ENCODE data around the gene KLHDC7B. TPM values are rescaled to one million over a fixed set of nuclear protein-coding genes. Genes with fewer than 3 reads are reported as not detected.
A peak's percentile ranks its signal among the peaks of the same experiment; 100 is the strongest.

KLHDC7B gene
- total RNA-seq, 6 donors from 2014 or later: 0.39 to 1.5 (median 0.81) TPM; not detected in 2

DNA sequence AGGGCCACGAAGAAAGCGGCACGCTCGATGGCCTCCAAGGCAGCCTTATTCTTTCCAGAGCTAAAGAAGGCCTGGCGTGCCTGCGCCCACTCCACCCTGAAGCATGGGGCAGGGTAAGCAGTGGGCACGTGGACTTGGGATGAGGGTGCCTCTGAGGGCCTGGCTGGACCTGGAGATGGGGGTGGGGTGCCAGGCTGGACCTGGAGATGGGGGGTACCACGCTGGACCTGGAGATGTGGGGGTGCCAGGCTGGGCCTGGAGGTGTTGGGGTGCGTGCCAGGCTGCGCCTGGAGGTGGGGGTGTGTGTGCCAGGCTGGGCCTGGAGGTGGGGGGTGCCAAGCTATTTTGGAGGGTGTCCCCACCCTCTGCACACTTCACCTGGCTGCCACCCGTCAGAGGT, 27.3 kb downstream of the KLHDC7B start:
- H3K9me3 ChIP-seq: no peaks in the 10 kb centered on the region
- H3K4me1 ChIP-seq: peaks cover under 1 to 6% (median 1%) of the 10 kb centered on the region in 4 donors
- TF ChIP-seq EP300 (IDR thresholded peaks at IDR 0.05): no peak
- no peak for TF ChIP-seq POLR2A (IDR thresholded peaks at IDR 0.05)
- no peak for TF ChIP-seq POLR2AphosphoS5 (IDR thresholded peaks at IDR 0.05)
- TF ChIP-seq, protein P1, sequence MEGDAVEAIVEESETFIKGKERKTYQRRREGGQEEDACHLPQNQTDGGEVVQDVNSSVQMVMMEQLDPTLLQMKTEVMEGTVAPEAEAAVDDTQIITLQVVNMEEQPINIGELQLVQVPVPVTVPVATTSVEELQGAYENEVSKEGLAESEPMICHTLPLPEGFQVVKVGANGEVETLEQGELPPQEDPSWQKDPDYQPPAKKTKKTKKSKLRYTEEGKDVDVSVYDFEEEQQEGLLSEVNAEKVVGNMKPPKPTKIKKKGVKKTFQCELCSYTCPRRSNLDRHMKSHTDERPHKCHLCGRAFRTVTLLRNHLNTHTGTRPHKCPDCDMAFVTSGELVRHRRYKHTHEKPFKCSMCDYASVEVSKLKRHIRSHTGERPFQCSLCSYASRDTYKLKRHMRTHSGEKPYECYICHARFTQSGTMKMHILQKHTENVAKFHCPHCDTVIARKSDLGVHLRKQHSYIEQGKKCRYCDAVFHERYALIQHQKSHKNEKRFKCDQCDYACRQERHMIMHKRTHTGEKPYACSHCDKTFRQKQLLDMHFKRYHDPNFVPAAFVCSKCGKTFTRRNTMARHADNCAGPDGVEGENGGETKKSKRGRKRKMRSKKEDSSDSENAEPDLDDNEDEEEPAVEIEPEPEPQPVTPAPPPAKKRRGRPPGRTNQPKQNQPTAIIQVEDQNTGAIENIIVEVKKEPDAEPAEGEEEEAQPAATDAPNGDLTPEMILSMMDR (IDR thresholded peaks at IDR 0.05): no peak
- no peak for DNase-seq
- ATAC-seq (ENCODE audit: low FRiP score in 2 of 2): no peak
- no peak overlapping the region for H3K4me3 ChIP-seq
- no peak overlapping the region for H3K27ac ChIP-seq
- WGBS, 2 donors: 94 to 100% methylated on average over 5 to 8 of the region's 11 CpGs
- peaks cover 4 to 37% (median 12%) of the 10 kb centered on the region in 4 donors for H3K36me3 ChIP-seq
- H3K27me3 ChIP-seq: no peaks in the 10 kb centered on the region

DNA sequence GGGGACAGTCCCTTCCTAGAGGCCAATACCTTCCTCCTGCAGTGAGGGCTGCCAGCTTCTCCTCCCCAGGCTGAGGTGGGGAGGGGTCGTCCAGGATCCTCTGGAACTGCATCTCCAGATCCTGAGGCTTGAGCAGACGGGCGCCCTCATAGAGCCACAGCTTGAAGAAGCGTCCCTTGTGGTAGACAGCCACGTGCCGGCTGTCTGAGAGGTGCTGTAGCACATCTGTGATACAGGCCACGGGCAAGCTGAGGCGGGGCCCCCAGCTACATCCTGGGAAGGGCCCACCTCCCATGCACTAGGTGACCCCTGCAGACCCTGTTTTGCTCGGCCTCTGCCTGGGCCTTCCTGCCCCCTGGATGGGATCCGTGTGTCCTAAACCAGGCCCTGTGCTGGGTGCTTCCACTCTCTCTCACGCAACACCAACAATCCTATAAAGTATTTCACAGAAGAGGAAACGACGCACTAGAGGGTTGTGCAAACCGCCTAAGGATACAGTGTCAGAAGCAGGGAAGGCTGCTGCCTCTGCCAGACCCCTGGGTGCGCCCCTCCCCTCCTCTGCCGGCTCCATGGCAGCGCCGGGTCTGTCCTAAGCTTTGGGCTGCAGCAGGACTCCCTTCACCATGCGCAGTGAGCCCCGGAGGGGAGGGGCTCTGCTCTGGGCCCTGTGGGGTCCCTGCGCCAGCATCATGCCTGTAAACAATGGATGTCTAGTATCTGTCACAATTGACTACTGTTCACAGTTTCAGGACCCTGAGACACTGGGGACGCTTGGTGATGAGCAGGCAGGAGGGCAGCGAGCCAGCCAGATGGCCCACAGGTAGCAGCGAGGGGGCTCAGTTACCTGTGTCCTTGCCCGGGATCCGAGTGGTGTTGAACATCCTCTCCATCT, 28.0 kb downstream of the KLHDC7B start:
- Histone ChIP-seq H3K27ac (no peak overlapping the region), H3K36me3 (peaks cover 4 to 32% (median 12%) of the 10 kb centered on the region in 4 donors), H3K4me1 (peaks cover 8 to 14% (median 9%) of the 10 kb centered on the region in 4 donors), H3K4me3 (no peak overlapping the region), H3K27me3 (no peaks in the 10 kb centered on the region), H3K9me3 (no peaks in the 10 kb centered on the region)
- DNase-seq (peak in 1 of 2 donors; percentile 65), ATAC-seq (ENCODE audit: low FRiP score in 2 of 2) (no peak)
- WGBS, 2 donors: 93 to 97% methylated on average over 11 to 26 of the region's 26 CpGs
- TF ChIP-seq EP300 (IDR thresholded peaks at IDR 0.05) (no peak), POLR2A (IDR thresholded peaks at IDR 0.05) (no peak)

DNA sequence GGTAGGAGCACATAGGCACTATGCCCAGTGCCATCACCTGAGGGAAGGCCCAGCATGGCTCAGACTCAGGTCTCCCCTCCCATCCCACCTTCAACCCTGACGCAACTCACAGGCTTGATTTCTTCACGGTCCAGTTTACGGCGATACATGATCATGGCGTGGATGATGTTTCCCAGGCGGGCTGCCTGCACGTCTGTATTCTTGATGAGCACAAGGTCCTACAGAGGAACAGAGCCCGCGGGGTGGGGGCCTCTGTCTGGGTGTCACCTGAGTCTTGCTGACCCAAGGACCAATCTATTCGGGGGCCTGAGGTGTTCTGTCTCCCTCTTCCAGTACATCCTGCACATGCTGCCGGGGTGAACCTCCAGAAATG, 28.7 kb downstream of the KLHDC7B start:
- WGBS, 2 donors: 93 to 94% methylated on average over 7 to 11 of the region's 11 CpGs
- no peaks in the 10 kb centered on the region for H3K27me3 ChIP-seq
- H3K27ac ChIP-seq: no peak overlapping the region
- H3K9me3 ChIP-seq: no peaks in the 10 kb centered on the region
- H3K4me3 ChIP-seq: no peak overlapping the region
- peaks cover 8 to 15% (median 11%) of the 10 kb centered on the region in 4 donors for H3K4me1 ChIP-seq
- TF ChIP-seq POLR2AphosphoS5 (IDR thresholded peaks at IDR 0.05) (no peak), POLR2A (IDR thresholded peaks at IDR 0.05) (no peak), EP300 (IDR thresholded peaks at IDR 0.05) (no peak)
- TF ChIP-seq, protein P1 (IDR thresholded peaks at IDR 0.05): no peak
- ATAC-seq (ENCODE audit: low FRiP score in 2 of 2) (no peak), DNase-seq (no peak)
- H3K36me3 ChIP-seq: peaks cover 0 to 32% (median 14%) of the 10 kb centered on the region in 4 donors

DNA sequence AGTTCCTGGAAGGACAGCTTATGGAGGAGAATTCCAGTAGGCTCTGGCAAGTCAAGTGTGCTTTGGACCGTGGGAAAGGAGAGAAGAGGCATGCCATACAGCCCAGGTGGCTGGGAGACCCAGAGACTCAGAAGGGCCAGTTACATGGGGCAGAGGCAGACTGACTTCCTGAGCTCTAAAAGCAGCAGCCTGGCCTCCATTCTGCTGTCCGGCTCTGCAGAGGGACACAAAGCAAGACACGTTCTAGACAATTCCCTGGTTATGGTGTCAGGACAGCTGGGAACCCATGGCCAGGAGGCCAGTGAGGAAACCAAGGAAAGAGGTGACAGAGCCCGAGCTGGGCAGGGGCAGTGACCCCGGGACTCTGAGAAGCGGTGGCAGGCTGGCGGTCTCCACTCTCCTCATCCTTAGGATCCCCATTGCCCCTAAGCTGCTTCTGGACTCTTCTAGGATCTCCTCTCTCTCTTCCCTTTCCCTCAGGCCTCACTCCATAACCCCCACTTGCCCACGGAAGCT, 29.8 kb downstream of the KLHDC7B start:
- no peak for DNase-seq
- TF ChIP-seq EP300 (IDR thresholded peaks at IDR 0.05): no peak
- no peak for TF ChIP-seq POLR2A (IDR thresholded peaks at IDR 0.05)
- TF ChIP-seq, protein P1 (IDR thresholded peaks at IDR 0.05): no peak
- TF ChIP-seq POLR2AphosphoS5 (IDR thresholded peaks at IDR 0.05): no peak
- Histone ChIP-seq H3K27ac (no peak overlapping the region), H3K27me3 (no peaks in the 10 kb centered on the region), H3K4me1 (peaks cover 8 to 15% (median 11%) of the 10 kb centered on the region in 4 donors), H3K4me3 (no peak overlapping the region), H3K9me3 (no peaks in the 10 kb centered on the region), H3K36me3 (peaks cover 0 to 25% (median 14%) of the 10 kb centered on the region in 4 donors)
- no peak for ATAC-seq (ENCODE audit: low FRiP score in 2 of 2)
- 91 to 92% methylated on average over 8 of the region's 8 CpGs for WGBS, 2 donors

DNA sequence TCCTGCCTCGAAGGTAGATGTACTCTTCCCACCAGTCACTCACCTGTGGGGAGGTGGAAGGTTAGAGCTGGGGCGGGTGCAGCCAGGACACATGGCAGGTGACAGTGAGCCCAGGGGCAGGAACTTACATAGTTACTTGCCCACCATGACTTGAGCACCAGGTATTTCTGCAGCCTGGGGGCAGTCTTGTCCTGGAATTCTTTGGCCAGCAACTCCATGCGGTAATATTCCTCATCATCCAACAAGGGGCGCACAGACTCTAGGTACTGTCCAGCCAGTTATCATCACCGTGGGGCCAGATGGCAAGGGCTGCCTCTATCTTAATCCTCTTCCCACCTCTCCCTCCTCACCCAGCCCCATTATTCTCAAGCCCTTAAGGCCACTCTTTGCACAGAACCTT, 30.4 kb downstream of the KLHDC7B start:
- Histone ChIP-seq H3K9me3 (no peaks in the 10 kb centered on the region), H3K4me3 (no peak overlapping the region), H3K4me1 (peaks cover 8 to 19% (median 11%) of the 10 kb centered on the region in 4 donors), H3K27me3 (no peaks in the 10 kb centered on the region), H3K36me3 (peaks cover 0 to 21% (median 13%) of the 10 kb centered on the region in 4 donors), H3K27ac (no peak overlapping the region)
- TF ChIP-seq, protein P1 (IDR thresholded peaks at IDR 0.05): peak in 1 of 6 experiments; percentile 14
- no peak for TF ChIP-seq POLR2A (IDR thresholded peaks at IDR 0.05)
- ATAC-seq (ENCODE audit: low FRiP score in 2 of 2) (no peak), DNase-seq (no peak)
- WGBS, 2 donors: 69 to 86% methylated on average over 5 of the region's 5 CpGs

Measured in upper lobe of left lung (tissue), 6 donors.